ENCODE results near the gene TMEM88.

- TF ChIP-seq NFE2L2 (IDR thresholded peaks at IDR 0.05; ENCODE audit: low read length) (no peak), ZFX (CRISPR knock-in tag; IDR thresholded peaks at IDR 0.05; ENCODE audit: low read depth) (no peak), PHF21A (CRISPR knock-in tag; IDR thresholded peaks at IDR 0.05) (no peak), EP300 (IDR thresholded peaks at IDR 0.05; ENCODE audit: low read depth in 2 of 2, low read length in 2 of 2) (no peak), EP300 (CRISPR knock-in tag; IDR thresholded peaks at IDR 0.05; ENCODE audit: borderline replicate concordance) (no peak), JUND (CRISPR knock-in tag; IDR thresholded peaks at IDR 0.05) (no peak), ZBTB21 (CRISPR knock-in tag; IDR thresholded peaks at IDR 0.05) (no peak), KLF12 (CRISPR knock-in tag; IDR thresholded peaks at IDR 0.05; ENCODE audit: borderline replicate concordance) (no peak), ZNF784 (CRISPR knock-in tag; IDR thresholded peaks at IDR 0.05; ENCODE audit: borderline replicate concordance) (no peak), TCF12 (IDR thresholded peaks at IDR 0.05) (no peak), TCF12 (CRISPR knock-in tag; IDR thresholded peaks at IDR 0.05) (no peak), POLR2A (IDR thresholded peaks at IDR 0.05; ENCODE audit: insufficient read depth in 1 of 2, low read depth in 2 of 2, low read length in 2 of 2) (no peak), CTCF (CRISPR knock-in tag; IDR thresholded peaks at IDR 0.05) (no peak), ZBTB33 (CRISPR knock-in tag; IDR thresholded peaks at IDR 0.05) (no peak)
Measured at GRCh38 chr17:7814969-7815368, 39.9 kb upstream of the TMEM88 start.

Data from HepG2 (cell line).